Endodermal cell (in vitro differentiated cells): ENCODE results near the gene PPP1R14C. TPM values are rescaled to one million over a fixed set of nuclear protein-coding genes. Genes with fewer than 3 reads are reported as not detected.

ENCODE experiments used
- DNase-seq: peaks from one replicate; pipeline ENCODE4 v3.0.0-alpha.2; 2017
- H3K27ac ChIP-seq: 2 replicates; pipeline ENCODE4 v1.5.1; 2013; ENCODE audit warnings: mild to moderate bottlenecking, low read depth, low read length, moderate library complexity
- H3K27me3 ChIP-seq: 2 replicates; pipeline ENCODE4 v1.6.1; 2013; ENCODE audit warnings: mild to moderate bottlenecking, low read length, moderate library complexity; ENCODE audit not compliant: insufficient read depth, control insufficient read depth, poor library complexity, severe bottlenecking
- H3K36me3 ChIP-seq: 2 replicates; pipeline ENCODE4 v1.7.0; 2013; ENCODE audit warnings: mild to moderate bottlenecking, low read length, moderate library complexity; ENCODE audit not compliant: control insufficient read depth, insufficient read depth
- H3K4me1 ChIP-seq: one replicate; pipeline ENCODE4 v1.7.0; 2013; ENCODE audit warnings: low read length; ENCODE audit not compliant: control insufficient read depth, insufficient read depth
- H3K4me3 ChIP-seq: 2 replicates; pipeline ENCODE4 v1.5.1; 2013; ENCODE audit warnings: mild to moderate bottlenecking, low read length, moderate library complexity
- H3K9ac ChIP-seq: 2 replicates; pipeline ENCODE4 v1.6.1; 2013; ENCODE audit warnings: mild to moderate bottlenecking, low read length, moderate library complexity; ENCODE audit not compliant: poor library complexity, severe bottlenecking; ENCODE audit errors: extremely low read depth
- H3K9me3 ChIP-seq: 2 replicates; pipeline ENCODE4 v1.6.1; 2013; ENCODE audit warnings: mild to moderate bottlenecking, low read length, moderate library complexity; ENCODE audit not compliant: control insufficient read depth
- H3K27ac Mint-ChIP-seq: 2 replicates; pipeline ENCODE4 v1.8.0; 2020; ENCODE audit warnings: mixed read lengths
- H3K27me3 Mint-ChIP-seq: 2 replicates; pipeline ENCODE4 v1.8.0; 2021; ENCODE audit warnings: mild to moderate bottlenecking, mixed read lengths; ENCODE audit not compliant: insufficient read depth
- H3K36me3 Mint-ChIP-seq: 2 replicates; pipeline ENCODE4 v1.8.0; 2020; ENCODE audit warnings: low read depth, mixed read lengths
- H3K4me1 Mint-ChIP-seq: 2 replicates; pipeline ENCODE4 v1.8.0; 2020; ENCODE audit warnings: mixed read lengths
- H3K4me3 Mint-ChIP-seq: 2 replicates; pipeline ENCODE4 v1.8.0; 2020; ENCODE audit warnings: mild to moderate bottlenecking, moderate library complexity, mixed read lengths
- H3K9me3 Mint-ChIP-seq: 2 replicates; pipeline ENCODE4 v1.8.0; 2020; ENCODE audit warnings: mild to moderate bottlenecking, mixed read lengths
- CTCF ChIP-seq: fragments of 200-600 bp; sonication (generic); conservative IDR thresholded peaks from 2 replicates; pipeline ENCODE4 v1.5.0; 2021; ENCODE audit warnings: antibody characterized with exemption, mild to moderate bottlenecking
- WGBS, 2 experiments: methylation state at CpG; one replicate each; pipeline versions ENCODE4 v1.1.5 to v1.1.7; 2013; ENCODE audit warnings: missing lambda C conversion rate in 2 of 2, mixed read lengths in 1 of 2; ENCODE audit not compliant: insufficient coverage in 1 of 2, insufficient read length in 1 of 2; 5-methylcytosine and 5-hydroxymethylcytosine counted together
- total RNA-seq, 2 donors: library from RNA; stranded (reverse); fragmentation: NEBNext Ultra II Directional in 1 of 2; extraction: Animal tissue kit (Norgen Biotek cat#: 25700) in 1 of 2; gene quantifications; 2 replicates in 1 of 2; 3 replicates in 1 of 2; pipeline ENCODE4 v1.2.1, GENCODE V29; 2021

PPP1R14C gene
- total RNA-seq, 2 donors from 2014 or later = 0.20 to 0.29 TPM

- TF ChIP-seq CTCF = no peak
- Mint-ChIP-seq H3K4me1 (peaks cover 4% of the 10 kb centered on the region), H3K36me3 (no peaks in the 10 kb centered on the region), H3K4me3 (no peak overlapping the region), H3K9me3 (peaks cover 8% of the 10 kb centered on the region), H3K27ac (no peak overlapping the region), H3K27me3 (peaks cover 2% of the 10 kb centered on the region)
- Histone ChIP-seq H3K4me1 (no peaks in the 10 kb centered on the region), H3K9me3 (peaks cover 4% of the 10 kb centered on the region), H3K4me3 (no peak overlapping the region), H3K36me3 (no peaks in the 10 kb centered on the region), H3K27me3 (no peaks in the 10 kb centered on the region), H3K9ac (no peak overlapping the region), H3K27ac (no peak overlapping the region)
- no peak for DNase-seq
- 95 to 100% methylated on average over 1 to 5 of the region's 5 CpGs for WGBS, 2 experiments
These were observed 91.0 kb downstream of the PPP1R14C start for GRCh38 chr6:150233843-150234269.

- no peak overlapping the region for H3K9ac ChIP-seq
- H3K9me3 Mint-ChIP-seq = peaks cover 8% of the 10 kb centered on the region
These were observed 92.4 kb downstream of the PPP1R14C start for GRCh38 chr6:150235218-150235617.

GRCh38 chr6:150236114-150236513 is 93.3 kb downstream of the PPP1R14C start:
- no peak overlapping the region for H3K9ac ChIP-seq
- H3K4me1 ChIP-seq = no peaks in the 10 kb centered on the region
- H3K9me3 Mint-ChIP-seq = peaks cover 8% of the 10 kb centered on the region
- H3K4me3 Mint-ChIP-seq = no peak overlapping the region
- no peak overlapping the region for H3K27ac Mint-ChIP-seq
- no peak overlapping the region for H3K4me3 ChIP-seq
- 91 to 93% methylated on average over 8 of the region's 8 CpGs for WGBS, 2 experiments
- H3K27me3 Mint-ChIP-seq = peaks cover 2% of the 10 kb centered on the region
- H3K36me3 Mint-ChIP-seq = no peaks in the 10 kb centered on the region
- H3K36me3 ChIP-seq = no peaks in the 10 kb centered on the region
- H3K27ac ChIP-seq = no peak overlapping the region
- H3K27me3 ChIP-seq = no peaks in the 10 kb centered on the region
- TF ChIP-seq CTCF = no peak
- DNase-seq = no peak
- H3K4me1 Mint-ChIP-seq = no peaks in the 10 kb centered on the region
- peaks cover 4% of the 10 kb centered on the region for H3K9me3 ChIP-seq

More at GRCh38 chr6:150235218-150235617, 92.4 kb downstream of the PPP1R14C start:
- WGBS, 2 experiments = 91% methylated on average over 3 to 5 of the region's 5 CpGs
- Histone ChIP-seq H3K4me3 (no peak overlapping the region), H3K27me3 (no peaks in the 10 kb centered on the region), H3K9me3 (peaks cover 4% of the 10 kb centered on the region), H3K36me3 (no peaks in the 10 kb centered on the region), H3K4me1 (no peaks in the 10 kb centered on the region), H3K27ac (no peak overlapping the region)
- no peak for DNase-seq
- Mint-ChIP-seq H3K36me3 (no peaks in the 10 kb centered on the region), H3K4me1 (no peaks in the 10 kb centered on the region), H3K4me3 (no peak overlapping the region), H3K27ac (no peak overlapping the region), H3K27me3 (peaks cover 2% of the 10 kb centered on the region)
- no peak for TF ChIP-seq CTCF
